Esophagus muscularis mucosa (tissue), 3 donors: ENCODE results near the gene PLEKHG4B.
"Not testable (repeated sequence)": the region's sequence is repeated elsewhere in the genome, so short reads cannot be mapped to it uniquely, and the experiment has no call there.

Source experiments
- CTCF ChIP-seq, 3 experiments: fragments of 200-600 bp in 2 of 3; fragments of 450-650 bp in 1 of 3; sonication (generic) in 2 of 3; IDR thresholded peaks; one replicate each; pipeline ENCODE4 v1.5.1; 2017 to 2019; ENCODE audit warnings: antibody characterized with exemption in 3 of 3, mild to moderate bottlenecking in 2 of 3, moderate library complexity in 1 of 3
- POLR2A ChIP-seq: fragments of 450-650 bp; IDR thresholded peaks from one replicate; pipeline ENCODE4 v1.6.1; 2017; ENCODE audit warnings: antibody characterized with exemption, moderate library complexity, mild to moderate bottlenecking, low read depth

GRCh38 chr5:60250-60649, 31.7 kb upstream of the PLEKHG4B start:
- TF ChIP-seq POLR2A; CTCF (IDR thresholded peaks at IDR 0.05): not testable (repeated sequence)
